VCaP (cell line): ENCODE measurements around the gene MOCOS.
A peak's percentile ranks its signal among the peaks of the same experiment; 100 is the strongest.

Experiments used
- H3K27ac ChIP-seq: fragments of 450-650 bp; 2 replicates; pipeline ENCODE4 v1.5.1; 2017
- TF ChIP-seq, protein P1 (sequence below): fragments of 450-650 bp; conservative IDR thresholded peaks from 2 replicates; pipeline ENCODE4 v1.5.1; 2017; ENCODE audit warnings: mild to moderate bottlenecking, moderate library complexity

MOCOS gene

GRCh38 chr18:36299015-36299414 is 111.7 kb downstream of the MOCOS start:
- H3K27ac ChIP-seq, result peak overlapping the region; percentile 88; the same call in 1 of the 2 replicates
- TF ChIP-seq, protein P1, sequence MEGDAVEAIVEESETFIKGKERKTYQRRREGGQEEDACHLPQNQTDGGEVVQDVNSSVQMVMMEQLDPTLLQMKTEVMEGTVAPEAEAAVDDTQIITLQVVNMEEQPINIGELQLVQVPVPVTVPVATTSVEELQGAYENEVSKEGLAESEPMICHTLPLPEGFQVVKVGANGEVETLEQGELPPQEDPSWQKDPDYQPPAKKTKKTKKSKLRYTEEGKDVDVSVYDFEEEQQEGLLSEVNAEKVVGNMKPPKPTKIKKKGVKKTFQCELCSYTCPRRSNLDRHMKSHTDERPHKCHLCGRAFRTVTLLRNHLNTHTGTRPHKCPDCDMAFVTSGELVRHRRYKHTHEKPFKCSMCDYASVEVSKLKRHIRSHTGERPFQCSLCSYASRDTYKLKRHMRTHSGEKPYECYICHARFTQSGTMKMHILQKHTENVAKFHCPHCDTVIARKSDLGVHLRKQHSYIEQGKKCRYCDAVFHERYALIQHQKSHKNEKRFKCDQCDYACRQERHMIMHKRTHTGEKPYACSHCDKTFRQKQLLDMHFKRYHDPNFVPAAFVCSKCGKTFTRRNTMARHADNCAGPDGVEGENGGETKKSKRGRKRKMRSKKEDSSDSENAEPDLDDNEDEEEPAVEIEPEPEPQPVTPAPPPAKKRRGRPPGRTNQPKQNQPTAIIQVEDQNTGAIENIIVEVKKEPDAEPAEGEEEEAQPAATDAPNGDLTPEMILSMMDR, result no peak

DNA sequence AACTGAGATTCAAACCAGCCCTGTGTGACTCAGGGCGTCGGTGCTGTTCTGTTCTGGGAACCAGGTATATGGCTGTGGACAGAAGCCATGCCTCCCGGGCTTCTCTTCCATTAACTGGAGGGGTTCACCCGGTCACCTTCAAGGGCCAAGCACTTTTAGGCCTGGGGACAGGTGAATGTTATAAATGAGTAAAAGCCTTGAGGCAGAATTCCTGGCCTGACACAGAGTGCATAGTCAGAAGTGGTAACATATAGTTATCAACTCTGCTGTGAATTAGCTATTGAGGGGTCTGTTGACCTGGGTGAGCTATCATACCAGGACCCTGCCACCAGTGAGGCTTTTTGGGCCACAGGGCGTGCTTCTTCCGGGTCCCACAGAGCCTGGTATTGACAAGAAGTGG is 112.9 kb downstream of the MOCOS start:
- no peak overlapping the region for H3K27ac ChIP-seq
- TF ChIP-seq, protein P1, result no peak

- TF ChIP-seq, protein P1, result no peak
- H3K27ac ChIP-seq, result no peak overlapping the region
Measured at GRCh38 chr18:36301884-36302283, 114.6 kb downstream of the MOCOS start.

DNA sequence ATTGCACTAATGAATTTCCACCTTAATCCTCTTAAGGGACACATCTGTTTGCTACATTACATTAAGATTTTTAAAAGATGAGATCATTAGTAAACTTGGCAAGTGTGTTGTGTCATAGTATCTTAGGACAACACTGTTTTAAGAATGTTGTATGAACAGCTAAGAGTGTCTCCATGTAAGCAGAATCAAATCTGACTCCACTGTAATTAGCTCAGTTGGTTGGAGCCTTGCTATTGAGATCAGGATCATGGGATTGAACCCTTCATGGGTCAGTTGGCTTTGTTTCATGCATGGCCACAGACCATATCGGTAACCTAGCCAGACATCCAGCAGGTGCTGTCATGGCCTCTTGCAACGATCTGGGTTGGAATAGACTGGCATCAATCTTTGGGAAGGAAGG is 115.4 kb downstream of the MOCOS start:
- TF ChIP-seq, protein P1, result no peak
- H3K27ac ChIP-seq, result no peak overlapping the region

DNA sequence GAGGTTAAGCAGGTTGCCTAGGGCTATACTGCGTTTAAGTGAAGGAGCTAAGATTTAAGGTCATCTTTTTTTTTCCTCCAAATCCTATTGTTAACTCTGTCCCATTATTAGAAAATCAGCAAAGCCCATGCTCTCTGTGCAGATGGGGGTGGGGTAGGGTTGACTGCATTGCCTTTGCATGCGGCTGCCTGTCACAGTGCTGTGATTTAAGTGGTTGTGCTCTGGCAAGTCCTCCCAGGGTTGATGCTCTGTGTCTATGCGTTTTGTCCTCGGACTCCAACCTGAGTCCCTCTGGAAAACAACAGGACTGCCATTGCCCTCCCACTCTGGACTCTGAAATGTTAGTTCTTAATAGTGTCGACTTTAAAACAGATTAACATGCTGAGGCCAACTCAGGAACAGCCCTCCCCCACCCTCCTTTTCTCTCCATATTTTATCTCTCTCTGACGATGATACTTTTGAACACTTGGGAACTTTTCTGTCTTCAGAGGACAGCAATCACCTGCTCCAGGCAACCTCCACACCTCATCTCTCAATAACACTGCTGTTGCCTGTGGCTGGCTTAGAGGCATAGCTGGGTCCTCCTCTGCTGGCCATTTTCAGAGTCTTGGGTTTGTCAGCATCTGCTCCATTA is 116.0 kb downstream of the MOCOS start:
- TF ChIP-seq, protein P1, result no peak
- no peak overlapping the region for H3K27ac ChIP-seq

DNA sequence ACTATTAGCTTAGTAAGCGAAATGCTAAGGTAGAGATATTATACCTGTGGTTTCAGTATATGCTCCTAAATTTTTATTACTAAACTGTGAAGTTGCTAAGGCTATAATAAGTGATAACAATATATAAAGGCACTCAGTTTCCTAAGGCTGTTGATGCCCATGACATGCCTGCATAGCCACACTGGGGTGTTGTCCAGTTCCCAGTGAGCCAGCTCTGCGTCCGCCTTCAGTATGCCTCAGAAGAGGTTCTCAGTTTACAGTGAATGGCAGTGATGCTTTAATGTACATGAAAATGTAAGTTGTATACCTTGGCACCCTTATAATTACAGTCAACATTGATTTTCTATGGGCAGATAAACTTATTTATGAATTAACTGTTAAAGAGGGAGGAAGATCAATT is 117.4 kb downstream of the MOCOS start:
- TF ChIP-seq, protein P1, result no peak
- no peak overlapping the region for H3K27ac ChIP-seq

DNA sequence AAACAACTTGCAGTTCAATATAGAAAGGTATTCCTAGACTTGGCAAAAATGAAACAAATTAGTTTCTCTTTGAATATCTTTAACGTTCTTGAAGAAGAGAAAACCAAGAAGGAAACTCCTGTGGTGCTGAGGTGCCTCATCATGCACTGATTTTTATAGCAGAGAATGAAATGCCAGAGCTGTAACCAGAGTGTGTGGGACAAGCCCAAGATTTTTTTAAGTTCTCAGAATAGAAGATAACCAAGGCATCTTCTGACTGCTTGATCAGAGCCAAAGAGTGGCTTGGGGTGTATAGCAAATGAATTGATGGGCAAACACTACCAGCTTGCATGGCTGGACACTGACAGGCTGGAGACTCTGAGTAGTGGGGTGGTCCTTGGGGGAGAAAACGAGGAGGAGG is 118.1 kb downstream of the MOCOS start:
- no peak overlapping the region for H3K27ac ChIP-seq
- TF ChIP-seq, protein P1, result no peak
